ENCODE results near the gene PARVG.

DNA sequence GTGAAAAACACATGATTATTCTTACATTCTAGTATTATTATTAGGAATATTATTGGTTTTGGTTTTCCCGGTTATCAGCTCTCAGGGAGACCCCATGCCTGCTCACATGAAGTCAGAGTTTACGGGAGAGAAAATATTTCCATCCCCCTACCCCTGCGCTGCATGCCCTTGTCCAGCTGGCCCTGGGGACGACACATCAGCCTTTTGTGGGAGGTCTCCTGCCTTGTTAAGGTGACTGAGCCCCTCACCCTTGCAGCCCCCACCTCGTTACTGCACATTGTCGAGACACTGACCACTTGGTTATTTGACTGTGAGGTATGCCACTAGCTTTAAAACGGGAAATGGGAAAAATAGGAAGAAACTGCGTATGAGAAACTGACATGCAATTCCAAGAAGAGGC lies 63.0 kb downstream of the PARVG start:
- TF ChIP-seq EZH2 (IDR thresholded peaks at IDR 0.05; ENCODE audit: insufficient read depth, poor library complexity, severe bottlenecking) (no peak), EZH2phosphoT487 (IDR thresholded peaks at IDR 0.05; ENCODE audit: insufficient read depth, low read depth) (no peak)

Measured in GM23248 (cell line).